ENCODE data around the gene UIMC1. TPM values are rescaled to one million over a fixed set of nuclear protein-coding genes. Genes with fewer than 3 reads are reported as not detected.

UIMC1 gene
- total RNA-seq, 1 donor from 2014 or later, result 70.6 TPM

DNA sequence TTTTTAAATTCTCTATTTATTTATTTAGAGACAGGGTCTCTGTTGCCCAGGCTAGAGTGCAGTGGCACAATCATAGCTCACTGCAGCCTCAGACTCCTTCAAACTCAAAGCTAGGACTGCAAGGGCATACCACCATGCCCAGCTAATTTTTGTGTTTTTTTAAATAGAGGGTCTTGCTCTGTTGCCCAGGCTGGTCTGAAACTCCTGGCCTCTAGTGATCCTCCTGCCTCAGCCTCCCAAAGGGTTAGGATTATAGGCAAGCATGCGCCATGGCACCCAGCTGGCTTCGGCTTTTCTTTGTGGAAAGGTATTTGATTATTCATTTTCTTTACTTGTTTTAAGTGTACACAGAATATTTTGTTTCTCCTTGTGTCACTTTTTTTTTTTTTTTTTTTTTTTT lies 21.1 kb upstream of the UIMC1 start:
- no peaks in the 10 kb centered on the region for H3K27me3 Mint-ChIP-seq (ENCODE audit: insufficient read depth)
- intact Hi-C loops (cut with micrococcal nuclease), result loop anchor here (10.0 kb wide), 1 partner anchor 1177 kb away; the partner anchor contains the start of gene HNRNPAB
- H3K36me3 Mint-ChIP-seq (ENCODE audit: low read depth), result peaks cover 21% of the 10 kb centered on the region
- peaks cover 29% of the 10 kb centered on the region for H3K4me1 Mint-ChIP-seq (ENCODE audit: low read depth)
- H3K9me3 Mint-ChIP-seq, result no peaks in the 10 kb centered on the region
- DNase-seq (ENCODE audit: low spot score), result no peak
- no peak overlapping the region for H3K4me3 Mint-ChIP-seq
- no peak overlapping the region for H3K27ac Mint-ChIP-seq

DNA sequence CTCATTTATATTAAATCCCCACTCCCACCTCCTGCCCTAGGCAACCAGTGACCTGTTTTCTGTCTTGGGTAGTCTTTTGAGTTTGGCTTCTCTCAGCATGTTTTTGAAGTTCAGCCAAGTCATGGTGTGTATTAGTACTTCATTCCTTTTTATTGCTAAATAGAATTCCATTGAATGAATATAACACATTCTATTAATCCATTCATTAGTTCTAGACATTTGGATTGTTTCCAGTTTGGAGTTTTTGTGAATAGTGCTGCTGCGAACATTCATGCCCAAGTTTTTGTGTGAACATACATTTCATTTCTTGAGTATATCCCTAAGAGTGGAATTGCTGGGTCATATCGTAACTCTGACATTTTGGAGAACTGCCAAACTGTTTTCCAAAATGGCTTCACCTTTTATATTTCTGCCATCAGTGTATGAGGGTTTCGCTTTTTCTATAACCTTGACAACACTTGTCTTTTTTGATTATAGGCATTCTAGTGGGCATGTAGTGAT lies 18.6 kb upstream of the UIMC1 start:
- Mint-ChIP-seq H3K36me3 (ENCODE audit: low read depth) (peaks cover 19% of the 10 kb centered on the region), H3K27ac (no peak overlapping the region), H3K4me1 (ENCODE audit: low read depth) (peaks cover 37% of the 10 kb centered on the region), H3K9me3 (no peaks in the 10 kb centered on the region), H3K27me3 (ENCODE audit: insufficient read depth) (no peaks in the 10 kb centered on the region), H3K4me3 (peak overlapping the region; percentile 31)
- no peak for DNase-seq (ENCODE audit: low spot score)
- intact Hi-C loops (cut with micrococcal nuclease), result loop anchor here (10.0 kb wide), 1 partner anchor 1180 kb away; the partner anchor contains the start of gene HNRNPAB

DNA sequence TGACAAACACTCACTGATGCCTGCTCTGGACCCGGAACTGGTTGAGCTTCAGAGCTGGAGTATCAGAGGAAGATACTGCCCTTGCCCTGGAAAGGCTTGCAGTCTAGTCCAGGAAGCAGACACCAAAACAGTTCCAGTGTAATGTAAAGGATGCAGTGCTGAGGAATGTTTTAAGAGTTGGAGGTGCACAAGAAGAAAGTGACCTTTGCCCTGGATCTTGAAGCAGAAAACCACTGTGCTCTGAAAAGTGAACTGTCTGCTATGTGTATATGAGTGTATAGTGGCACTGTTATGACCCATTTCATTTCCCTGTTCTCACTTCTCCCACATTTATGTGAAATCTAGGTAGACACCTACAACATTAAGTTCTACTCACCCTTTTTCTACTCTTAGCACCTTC lies 18.0 kb upstream of the UIMC1 start:
- Mint-ChIP-seq H3K36me3 (ENCODE audit: low read depth) (peaks cover 19% of the 10 kb centered on the region), H3K9me3 (no peaks in the 10 kb centered on the region), H3K4me1 (ENCODE audit: low read depth) (peaks cover 37% of the 10 kb centered on the region), H3K4me3 (peak overlapping the region; percentile 31), H3K27ac (no peak overlapping the region), H3K27me3 (ENCODE audit: insufficient read depth) (no peaks in the 10 kb centered on the region)
- no peak for DNase-seq (ENCODE audit: low spot score)
- intact Hi-C loops (cut with micrococcal nuclease), result loop anchor here (5.0 to 10.0 kb wide), 2 partner anchors 108 to 1180 kb away; partner anchors contain the start of genes HNRNPAB and NSD1

DNA sequence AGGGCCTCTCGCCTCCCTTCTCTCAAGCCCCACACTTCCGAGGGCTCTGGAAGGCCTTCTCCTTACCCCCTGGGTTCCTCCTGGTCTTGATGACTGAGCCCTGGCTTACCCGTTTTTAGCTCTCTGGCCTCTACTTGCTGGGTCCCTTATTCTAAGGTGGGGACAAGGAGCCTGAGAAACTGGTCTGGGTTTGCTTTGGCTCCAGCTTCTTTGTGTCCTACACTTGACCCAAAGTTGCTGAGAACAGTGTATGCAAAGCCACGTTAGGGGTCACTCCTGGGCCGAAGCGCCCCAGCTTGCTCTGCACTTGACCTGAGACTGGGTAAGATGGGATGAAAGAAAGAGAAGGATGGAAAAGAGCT lies 16.7 kb upstream of the UIMC1 start:
- Mint-ChIP-seq H3K27ac (peak overlapping the region; percentile 94), H3K9me3 (no peaks in the 10 kb centered on the region), H3K27me3 (ENCODE audit: insufficient read depth) (no peaks in the 10 kb centered on the region), H3K36me3 (ENCODE audit: low read depth) (peaks cover 15% of the 10 kb centered on the region), H3K4me3 (peak overlapping the region; percentile 98), H3K4me1 (ENCODE audit: low read depth) (peaks cover 37% of the 10 kb centered on the region)
- DNase-seq (ENCODE audit: low spot score), result peak; percentile 1
- intact Hi-C loops (cut with micrococcal nuclease), result loop anchor here (2.0 to 10.0 kb wide), 4 partner anchors 109 to 1182 kb away; partner anchors contain the start of genes DDX41, HNRNPAB and NSD1

DNA sequence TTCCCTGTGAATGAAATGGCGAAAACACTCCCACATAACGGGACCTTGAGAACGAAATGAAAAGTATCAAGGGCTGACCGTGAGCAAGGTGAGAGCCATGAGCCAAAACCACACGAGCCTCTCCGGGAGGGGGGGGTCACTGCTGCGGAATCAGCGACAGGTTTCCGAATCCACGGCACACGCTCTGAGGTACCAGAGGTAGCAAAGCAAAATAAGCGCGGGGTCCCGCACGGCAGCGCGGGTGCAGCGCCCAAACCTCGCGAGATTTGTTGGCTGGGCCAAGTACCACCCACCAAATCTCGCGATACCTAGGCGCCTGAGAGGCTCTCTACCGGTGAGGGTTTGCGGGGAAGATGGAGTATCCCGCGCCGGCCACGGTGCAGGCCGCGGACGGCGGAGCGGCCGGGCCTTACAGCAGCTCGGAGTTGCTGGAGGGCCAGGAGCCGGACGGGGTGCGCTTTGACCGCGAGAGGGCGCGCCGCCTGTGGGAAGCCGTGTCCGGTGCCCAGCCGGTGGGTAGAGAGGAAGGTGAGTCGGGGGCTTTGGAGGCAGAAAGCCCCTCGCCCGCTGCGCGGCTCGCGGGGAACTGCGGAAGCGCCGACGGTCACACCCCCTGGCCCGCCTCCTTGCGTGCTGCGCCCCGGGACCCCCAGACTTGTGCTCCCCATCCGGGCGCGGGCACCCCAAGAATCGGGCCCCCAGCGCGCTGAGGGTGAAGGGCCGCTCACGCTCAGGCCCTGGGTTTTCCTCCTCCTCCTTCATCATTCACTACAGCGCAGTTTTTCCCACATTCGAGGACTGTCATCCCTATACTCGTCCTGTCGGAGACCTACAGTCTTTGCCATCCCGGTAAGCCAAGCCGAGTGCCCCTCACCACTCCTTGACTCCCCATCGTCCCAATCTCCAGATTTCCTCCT lies 16.1 kb upstream of the UIMC1 start, which contains the start of gene ZNF346:
TSS of gene ZNF346 (plus strand) at position 311 of the 917 bp plus-strand sequence. CDS start at position 354, 43 bp downstream.
- DNase-seq (ENCODE audit: low spot score), result peak; percentile 87
- H3K4me3 Mint-ChIP-seq, result peak within 1 kb of the TSS; percentile 98
- intact Hi-C loops (cut with micrococcal nuclease), result loop anchor here (1.0 to 10.0 kb wide), 5 partner anchors 16 to 1182 kb away; partner anchors contain the start of genes DDX41, HNRNPAB, NSD1 and UIMC1
- no peaks in the 10 kb centered on the region for H3K9me3 Mint-ChIP-seq
- no peaks in the 10 kb centered on the region for H3K27me3 Mint-ChIP-seq (ENCODE audit: insufficient read depth)
- H3K36me3 Mint-ChIP-seq (ENCODE audit: low read depth), result peaks cover 13% of the 10 kb centered on the region
- H3K4me1 Mint-ChIP-seq (ENCODE audit: low read depth), result peaks cover 37% of the 10 kb centered on the region
- H3K27ac Mint-ChIP-seq, result peak within 1 kb of the TSS; percentile 94

DNA sequence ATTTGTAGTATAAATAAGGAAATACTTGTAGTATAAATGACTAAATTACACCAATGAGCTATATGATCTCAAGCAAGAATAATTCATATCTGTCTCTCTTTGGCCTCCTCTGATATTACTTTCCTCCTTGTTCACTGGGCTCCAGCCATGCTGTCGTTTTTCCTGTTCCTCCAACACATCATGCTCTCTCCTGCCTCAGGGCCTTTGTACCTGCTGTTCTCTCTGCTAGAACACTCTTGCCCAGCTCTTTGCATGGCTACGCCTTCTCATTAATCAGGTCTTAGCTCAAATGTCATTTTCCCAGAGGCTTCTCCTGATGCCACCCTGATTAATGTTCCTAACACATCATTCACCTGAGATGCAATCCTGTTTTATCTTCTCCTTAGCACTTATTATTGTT lies 13.5 kb upstream of the UIMC1 start:
- DNase-seq (ENCODE audit: low spot score), result no peak
- intact Hi-C loops (cut with micrococcal nuclease), result loop anchor here (5.0 to 10.0 kb wide), 2 partner anchors 112 to 1185 kb away; partner anchors contain the start of genes HNRNPAB and NSD1
- Mint-ChIP-seq H3K36me3 (ENCODE audit: low read depth) (peaks cover 6% of the 10 kb centered on the region), H3K4me1 (ENCODE audit: low read depth) (peaks cover 30% of the 10 kb centered on the region), H3K27me3 (ENCODE audit: insufficient read depth) (no peaks in the 10 kb centered on the region), H3K4me3 (no peak overlapping the region), H3K9me3 (no peaks in the 10 kb centered on the region), H3K27ac (no peak overlapping the region)

DNA sequence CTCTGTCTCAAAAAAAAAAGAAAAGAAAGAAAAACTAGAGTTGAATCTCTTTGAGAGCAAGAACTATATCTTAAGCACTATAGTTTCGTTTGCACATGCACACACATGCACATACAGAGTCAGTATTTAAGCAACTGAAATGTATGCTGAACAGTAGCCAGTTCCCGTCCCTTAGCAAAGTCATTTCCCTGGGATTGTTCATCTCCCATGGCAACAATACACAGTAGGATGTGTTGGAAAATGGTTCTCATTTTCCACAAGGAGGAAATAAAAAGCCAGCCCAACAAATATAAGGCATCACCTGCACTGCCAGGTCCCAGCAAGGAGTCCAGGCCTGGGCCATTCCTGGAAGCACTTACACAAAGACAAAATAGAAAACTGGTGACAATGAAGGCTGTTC lies 11.8 kb upstream of the UIMC1 start:
- Mint-ChIP-seq H3K4me1 (ENCODE audit: low read depth) (peaks cover 17% of the 10 kb centered on the region), H3K27ac (no peak overlapping the region), H3K27me3 (ENCODE audit: insufficient read depth) (no peaks in the 10 kb centered on the region), H3K4me3 (no peak overlapping the region), H3K36me3 (ENCODE audit: low read depth) (peaks cover 3% of the 10 kb centered on the region), H3K9me3 (no peaks in the 10 kb centered on the region)
- DNase-seq (ENCODE audit: low spot score), result no peak
- intact Hi-C loops (cut with micrococcal nuclease), result no loop called here

DNA sequence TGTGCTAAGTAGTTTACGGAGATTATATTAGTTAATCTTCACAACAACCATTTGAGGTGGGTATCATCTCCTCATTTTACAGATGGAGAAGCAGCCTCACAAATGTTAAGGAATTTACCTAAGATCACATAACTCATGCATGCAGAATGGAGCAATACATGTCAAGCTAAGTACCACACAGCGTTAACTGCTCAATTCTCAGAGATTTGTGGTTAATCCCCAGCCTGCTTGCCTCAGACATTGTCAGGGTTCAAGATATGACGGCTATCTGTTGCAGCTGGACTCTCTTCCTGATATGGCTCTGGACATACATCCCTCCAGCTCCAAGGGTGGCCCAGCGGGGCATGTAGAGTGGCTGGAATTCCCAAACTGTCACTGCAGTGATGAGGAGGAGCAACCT lies 8.6 kb upstream of the UIMC1 start:
- H3K4me3 Mint-ChIP-seq, result no peak overlapping the region
- DNase-seq (ENCODE audit: low spot score), result no peak
- H3K36me3 Mint-ChIP-seq (ENCODE audit: low read depth), result no peaks in the 10 kb centered on the region
- no peaks in the 10 kb centered on the region for H3K4me1 Mint-ChIP-seq (ENCODE audit: low read depth)
- intact Hi-C loops (cut with micrococcal nuclease), result no loop called here
- peaks cover 2% of the 10 kb centered on the region for H3K27me3 Mint-ChIP-seq (ENCODE audit: insufficient read depth)
- no peaks in the 10 kb centered on the region for H3K9me3 Mint-ChIP-seq
- H3K27ac Mint-ChIP-seq, result no peak overlapping the region

DNA sequence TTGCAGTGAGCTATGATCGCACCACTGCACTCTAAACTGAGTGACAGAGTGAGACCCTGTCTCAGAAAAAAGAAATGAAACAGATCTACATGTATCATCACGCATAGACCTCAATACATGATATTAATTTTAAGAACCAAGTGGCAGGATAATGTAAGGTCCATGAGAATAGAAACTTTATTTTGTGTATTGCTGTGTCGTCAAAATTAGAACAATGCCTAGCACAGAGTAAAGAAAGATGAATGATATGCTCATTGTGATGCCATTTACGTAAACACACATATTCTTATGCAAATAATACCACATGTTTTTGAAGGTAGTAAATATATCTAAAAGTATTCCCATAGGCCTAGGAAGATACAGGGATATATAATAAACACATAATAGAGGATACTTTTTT lies 3.6 kb upstream of the UIMC1 start:
- Mint-ChIP-seq H3K4me3 (no peak overlapping the region), H3K27me3 (ENCODE audit: insufficient read depth) (peaks cover 2% of the 10 kb centered on the region), H3K27ac (no peak overlapping the region), H3K9me3 (no peaks in the 10 kb centered on the region), H3K36me3 (ENCODE audit: low read depth) (peaks cover 9% of the 10 kb centered on the region), H3K4me1 (ENCODE audit: low read depth) (peaks cover 6% of the 10 kb centered on the region)
- intact Hi-C loops (cut with micrococcal nuclease), result no loop called here
- DNase-seq (ENCODE audit: low spot score), result no peak

DNA sequence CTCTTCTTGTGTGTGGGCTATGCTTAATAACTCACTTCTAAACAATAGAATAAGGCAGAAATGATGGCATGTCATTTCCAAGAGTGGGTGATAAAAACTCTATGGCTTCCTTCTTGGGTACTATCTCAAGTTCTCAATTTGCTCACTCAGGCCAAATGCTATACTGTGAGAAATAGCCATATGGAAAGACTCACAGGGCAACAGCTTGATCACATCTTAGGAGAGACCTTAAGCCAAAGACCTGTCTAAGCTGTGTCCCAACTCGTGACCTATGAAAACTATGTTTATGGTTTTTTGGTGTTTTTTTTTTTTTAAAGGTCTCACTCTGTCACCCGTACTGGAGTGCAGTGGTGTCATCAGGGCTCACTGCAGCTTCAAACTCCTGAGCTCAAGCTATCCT lies 2.1 kb upstream of the UIMC1 start:
- peaks cover 9% of the 10 kb centered on the region for H3K36me3 Mint-ChIP-seq (ENCODE audit: low read depth)
- H3K4me3 Mint-ChIP-seq, result peak overlapping the region; percentile 12
- intact Hi-C loops (cut with micrococcal nuclease), result loop anchor here (5.0 to 10.0 kb wide), 2 partner anchors 304 to 586 kb away; partner anchors contain the start of genes MXD3 and TMED9
- H3K4me1 Mint-ChIP-seq (ENCODE audit: low read depth), result peaks cover 16% of the 10 kb centered on the region
- H3K27me3 Mint-ChIP-seq (ENCODE audit: insufficient read depth), result peaks cover 2% of the 10 kb centered on the region
- no peak overlapping the region for H3K27ac Mint-ChIP-seq
- DNase-seq (ENCODE audit: low spot score), result no peak
- H3K9me3 Mint-ChIP-seq, result no peaks in the 10 kb centered on the region

DNA sequence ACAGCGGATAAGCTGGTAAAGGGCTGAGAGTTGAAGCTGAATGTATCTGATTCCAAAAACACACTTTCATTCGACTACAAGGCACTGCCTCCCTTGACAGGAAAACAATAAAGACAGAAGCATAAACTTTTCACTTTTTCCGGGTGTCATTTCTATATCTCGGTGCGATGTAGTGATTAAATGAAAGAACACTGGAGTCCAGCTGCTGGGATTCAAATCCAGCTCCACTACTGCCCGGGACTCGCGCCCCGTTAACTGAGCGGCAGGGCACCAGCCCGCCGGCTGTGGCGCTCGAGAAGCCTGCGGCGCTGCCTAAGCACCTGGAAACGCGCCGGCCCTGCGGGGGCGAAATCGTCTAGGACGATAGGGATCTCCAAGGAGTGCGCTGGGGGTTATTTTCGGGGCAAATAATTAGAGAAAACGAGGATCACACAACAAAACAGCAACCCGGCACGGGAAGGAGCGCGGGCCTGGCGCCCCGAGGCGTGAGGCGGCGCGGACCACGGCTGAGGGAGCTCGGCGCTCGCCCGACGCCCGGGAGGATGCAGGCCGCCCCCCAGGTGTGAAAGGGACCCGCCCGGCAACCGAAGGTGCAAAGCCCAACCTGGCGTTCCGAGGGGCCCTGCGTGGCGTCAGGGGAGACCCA lies 837 bp downstream of the UIMC1 start:
- Mint-ChIP-seq H3K4me1 (ENCODE audit: low read depth) (peaks cover 29% of the 10 kb centered on the region), H3K27ac (peak overlapping the region; percentile 95), H3K4me3 (peak overlapping the region; percentile 96), H3K27me3 (ENCODE audit: insufficient read depth) (no peaks in the 10 kb centered on the region), H3K9me3 (no peaks in the 10 kb centered on the region), H3K36me3 (ENCODE audit: low read depth) (peaks cover 13% of the 10 kb centered on the region)
- DNase-seq (ENCODE audit: low spot score), result peak; percentile 38
- intact Hi-C loops (cut with micrococcal nuclease), result loop anchor here (1.0 to 10.0 kb wide), 7 partner anchors 9 to 616 kb away; partner anchors contain the start of genes MXD3, RNF44, TMED9 and TSPAN17

DNA sequence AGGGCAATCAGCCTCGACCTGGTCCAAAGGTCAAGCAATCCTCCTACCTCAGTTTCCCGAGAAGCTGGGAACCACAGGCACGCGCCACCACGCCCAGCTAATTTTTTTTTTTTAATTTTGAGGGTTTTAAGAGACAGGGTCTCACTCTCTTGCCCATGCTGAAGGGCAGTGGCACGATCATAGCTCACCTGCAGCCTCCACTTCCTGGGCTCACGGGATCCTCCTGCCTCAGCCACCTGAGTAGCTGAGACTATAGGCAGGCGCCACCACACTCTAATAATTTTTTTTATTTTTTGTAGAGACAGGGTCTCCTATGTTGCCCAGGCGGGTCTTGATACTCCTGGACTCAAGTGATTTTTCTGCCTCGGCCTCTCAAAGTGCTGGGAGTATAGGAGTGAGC lies 1.6 kb downstream of the UIMC1 start:
- intact Hi-C loops (cut with micrococcal nuclease), result loop anchor here (1.0 to 10.0 kb wide), 4 partner anchors 9 to 616 kb away; partner anchors contain the start of genes MXD3 and TMED9
- Mint-ChIP-seq H3K9me3 (no peaks in the 10 kb centered on the region), H3K27me3 (ENCODE audit: insufficient read depth) (no peaks in the 10 kb centered on the region), H3K4me3 (peak overlapping the region; percentile 96), H3K27ac (peak overlapping the region; percentile 95), H3K4me1 (ENCODE audit: low read depth) (peaks cover 30% of the 10 kb centered on the region), H3K36me3 (ENCODE audit: low read depth) (peaks cover 13% of the 10 kb centered on the region)
- no peak for DNase-seq (ENCODE audit: low spot score)
